Measurements from ENCODE around the gene MYF5.

The MYF5 gene

GRCh38 chr12:80708259-80708974 lies 8.3 kb upstream of the MYF5 start:
- DNase-seq: no peak

- DNase-seq: no peak
These were observed 7.8 kb upstream of the MYF5 start for GRCh38 chr12:80708975-80709328.

GRCh38 chr12:80709811-80710726 lies 6.6 kb upstream of the MYF5 start:
- no peak for DNase-seq

- no peak for DNase-seq
These were observed 5.8 kb upstream of the MYF5 start for GRCh38 chr12:80710727-80711449.

GRCh38 chr12:80711866-80712265 lies 4.8 kb upstream of the MYF5 start:
- DNase-seq: no peak

GRCh38 chr12:80712866-80713265 lies 3.8 kb upstream of the MYF5 start:
- DNase-seq: no peak

GRCh38 chr12:80713419-80713818 lies 3.3 kb upstream of the MYF5 start:
- DNase-seq: no peak

GRCh38 chr12:80714055-80714454 lies 2.7 kb upstream of the MYF5 start:
- no peak for DNase-seq

GRCh38 chr12:80714846-80715245 lies 1.9 kb upstream of the MYF5 start:
- no peak for DNase-seq

- no peak for DNase-seq
These were observed 931 bp upstream of the MYF5 start for GRCh38 chr12:80715713-80716249.

- no peak for DNase-seq
These were observed 1.1 kb downstream of the MYF5 start for GRCh38 chr12:80717856-80718255.

- no peak for DNase-seq
These were observed 3.8 kb downstream of the MYF5 start for GRCh38 chr12:80720516-80720915.

GRCh38 chr12:80721326-80721725 lies 4.6 kb downstream of the MYF5 start:
- no peak for DNase-seq

- DNase-seq: no peak
These were observed 29.3 kb downstream of the MYF5 start for GRCh38 chr12:80745851-80746505.

- no peak for DNase-seq
These were observed 31.1 kb downstream of the MYF5 start for GRCh38 chr12:80747800-80748199.

- no peak for DNase-seq
These were observed 32.7 kb downstream of the MYF5 start for GRCh38 chr12:80749456-80749855.

- DNase-seq: no peak
These were observed 35.8 kb downstream of the MYF5 start for GRCh38 chr12:80752464-80752863.

GRCh38 chr12:80754274-80754673 lies 37.6 kb downstream of the MYF5 start:
- DNase-seq: no peak

GRCh38 chr12:80756875-80757274 lies 40.2 kb downstream of the MYF5 start:
- no peak for DNase-seq

- no peak for DNase-seq
These were observed 45.1 kb downstream of the MYF5 start for GRCh38 chr12:80761838-80762237.

- no peak for DNase-seq
These were observed 47.2 kb downstream of the MYF5 start for GRCh38 chr12:80763874-80764273.

GRCh38 chr12:80766210-80766609 lies 49.5 kb downstream of the MYF5 start:
- DNase-seq: no peak

- no peak for DNase-seq
These were observed 50.2 kb downstream of the MYF5 start for GRCh38 chr12:80766897-80767296.
